WTC11 (cell line): ENCODE data around the gene FBXL4. TPM values are rescaled to one million over a fixed set of nuclear protein-coding genes. Genes with fewer than 3 reads are reported as not detected.

ENCODE experiments used
- ATAC-seq: fragments of 200-7000 bp; cut with Tn5 transposase; 2 replicates; pipeline ENCODE4 v1.10.0; 2021; ENCODE audit warnings: mild to moderate bottlenecking, moderate library complexity
- CTCF ChIA-PET: fragments of 300-600 bp; sonication (Branson Sonifier 250); formaldehyde crosslinking; loops from one replicate; lab custom pipeline; 2021; ENCODE audit warnings: antibody characterized with exemption; lab: Charles Lee
- POLR2A ChIA-PET: fragments of 350-600 bp; sonication (Branson Sonifier 250); formaldehyde crosslinking; loops from one replicate; lab custom pipeline; 2021; ENCODE audit warnings: antibody characterized with exemption; lab: Charles Lee
- DNase-seq: peaks from one replicate; pipeline ENCODE4 v3.0.0; 2021; ENCODE audit warnings: low spot score
- H3K27ac Mint-ChIP-seq: 2 replicates; pipeline ENCODE4 v1.8.0; 2021; ENCODE audit warnings: mixed read lengths
- H3K27me3 Mint-ChIP-seq: 2 replicates; pipeline ENCODE4 v1.8.0; 2021; ENCODE audit warnings: low read depth, mild to moderate bottlenecking, moderate library complexity, mixed read lengths
- H3K36me3 Mint-ChIP-seq: 2 replicates; pipeline ENCODE4 v1.8.0; 2021; ENCODE audit warnings: mixed read lengths
- H3K4me1 Mint-ChIP-seq: 2 replicates; pipeline ENCODE4 v1.8.0; 2022; ENCODE audit warnings: mixed read lengths
- H3K4me3 Mint-ChIP-seq: 2 replicates; pipeline ENCODE4 v1.8.0; 2021; ENCODE audit warnings: mild to moderate bottlenecking, moderate library complexity, mixed read lengths
- H3K9me3 Mint-ChIP-seq: 2 replicates; pipeline ENCODE4 v1.8.0; 2021; ENCODE audit warnings: mixed read lengths
- ATF6 ChIP-seq: sonication (generic); formaldehyde crosslinking; IDR thresholded peaks from 2 replicates; pipeline ENCODE4 v1.8.1; 2023; ENCODE audit warnings: mild to moderate bottlenecking, missing genetic modification reagents
- CBFB ChIP-seq: sonication (generic); formaldehyde crosslinking; IDR thresholded peaks from 2 replicates; pipeline ENCODE4 v1.8.1; 2022; ENCODE audit warnings: mild to moderate bottlenecking, low read depth, missing genetic modification reagents
- CREB1 ChIP-seq: sonication (generic); formaldehyde crosslinking; IDR thresholded peaks from 2 replicates; pipeline ENCODE4 v1.8.0; 2023; ENCODE audit warnings: mild to moderate bottlenecking, missing genetic modification reagents
- CTCF ChIP-seq: fragments of 200-600 bp; IDR thresholded peaks from 2 replicates; pipeline ENCODE4 v1.8.0; 2022; ENCODE audit warnings: antibody characterized with exemption
- EMX1 ChIP-seq: fragments of 250-450 bp; sonication (Bioruptor Pico); IDR thresholded peaks from 2 replicates; pipeline ENCODE4 v1.8.0; 2021; ENCODE audit warnings: mild to moderate bottlenecking
- FOXP4 ChIP-seq: sonication (generic); formaldehyde crosslinking; IDR thresholded peaks from 2 replicates; pipeline ENCODE4 v1.8.0; 2022; ENCODE audit warnings: mild to moderate bottlenecking, missing genetic modification reagents
- GRHL2 ChIP-seq: fragments of 250-450 bp; sonication (Bioruptor Pico); IDR thresholded peaks from 2 replicates; pipeline ENCODE4 v1.8.0; 2022; ENCODE audit warnings: mild to moderate bottlenecking, moderate library complexity; ENCODE audit not compliant: insufficient replicate concordance, severe bottlenecking
- IRF2 ChIP-seq: sonication (generic); formaldehyde crosslinking; IDR thresholded peaks from 2 replicates; pipeline ENCODE4 v1.8.0; 2022; ENCODE audit warnings: low read depth, missing genetic modification reagents, borderline replicate concordance
- JUN ChIP-seq: sonication (generic); formaldehyde crosslinking; IDR thresholded peaks from 2 replicates; pipeline ENCODE4 v1.8.0; 2023; ENCODE audit warnings: mild to moderate bottlenecking, missing genetic modification reagents
- MYBL2 ChIP-seq: sonication (generic); formaldehyde crosslinking; IDR thresholded peaks from 2 replicates; pipeline ENCODE4 v1.8.1; 2023; ENCODE audit warnings: mild to moderate bottlenecking, moderate library complexity, missing genetic modification reagents
- NR1H2 ChIP-seq: sonication (generic); formaldehyde crosslinking; IDR thresholded peaks from 2 replicates; pipeline ENCODE4 v1.9.0; 2021; ENCODE audit warnings: mild to moderate bottlenecking, moderate library complexity, missing genetic modification reagents
- RORB ChIP-seq: fragments of 250-450 bp; sonication (Bioruptor Pico); IDR thresholded peaks from 2 replicates; pipeline ENCODE4 v1.9.0; 2021; ENCODE audit warnings: mild to moderate bottlenecking
- SMAD4 ChIP-seq: sonication (generic); formaldehyde crosslinking; IDR thresholded peaks from 2 replicates; pipeline ENCODE4 v1.8.0; 2022; ENCODE audit warnings: mild to moderate bottlenecking, missing genetic modification reagents
- TCF7 ChIP-seq: sonication (generic); formaldehyde crosslinking; IDR thresholded peaks from 2 replicates; pipeline ENCODE4 v1.8.0; 2022; ENCODE audit warnings: mild to moderate bottlenecking, low read depth, missing genetic modification reagents, moderate library complexity
- TP53 ChIP-seq: sonication (generic); formaldehyde crosslinking; IDR thresholded peaks from 2 replicates; pipeline ENCODE4 v1.8.1; 2023; ENCODE audit warnings: mild to moderate bottlenecking, missing genetic modification reagents
- ZNF281 ChIP-seq: sonication (generic); formaldehyde crosslinking; IDR thresholded peaks from 2 replicates; pipeline ENCODE4 v1.8.0; 2023; ENCODE audit warnings: mild to moderate bottlenecking, missing genetic modification reagents
- ZNF317 ChIP-seq: sonication (generic); formaldehyde crosslinking; IDR thresholded peaks from 2 replicates; pipeline ENCODE4 v1.8.1; 2023; ENCODE audit warnings: low read depth, mild to moderate bottlenecking, moderate library complexity, missing genetic modification reagents, borderline replicate concordance
- ZNF423 ChIP-seq: fragments of 250-450 bp; sonication (Bioruptor Pico); IDR thresholded peaks from 2 replicates; pipeline ENCODE4 v2.1.2; 2022; ENCODE audit warnings: mild to moderate bottlenecking, moderate library complexity
- ZSCAN18 ChIP-seq: fragments of 250-450 bp; sonication (Bioruptor Pico); IDR thresholded peaks from 2 replicates; pipeline ENCODE4 v2.1.2; 2022; ENCODE audit warnings: mild to moderate bottlenecking, moderate library complexity
- total RNA-seq: library from RNA; stranded (reverse); gene quantifications from 3 replicates; pipeline ENCODE4 v1.2.3, GENCODE V29; 2021
- TF ChIP-seq, protein P1 (sequence below): fragments of 250-450 bp; sonication (Bioruptor Pico); IDR thresholded peaks from 2 replicates; pipeline ENCODE4 v1.8.0; 2021; ENCODE audit warnings: mild to moderate bottlenecking
- TF ChIP-seq, protein P2 (sequence below): sonication (generic); formaldehyde crosslinking; IDR thresholded peaks from 2 replicates; pipeline ENCODE4 v1.8.1; 2023; ENCODE audit warnings: mild to moderate bottlenecking, missing genetic modification reagents, moderate library complexity
- TF ChIP-seq, protein P3 (sequence below): sonication (generic); formaldehyde crosslinking; IDR thresholded peaks from 2 replicates; pipeline ENCODE4 v1.8.1; 2023; ENCODE audit warnings: mild to moderate bottlenecking, missing genetic modification reagents, moderate library complexity

The FBXL4 gene
- total RNA-seq, 1 experiment from 2014 or later, result 10.3 TPM

GRCh38 chr6:98992535-98992934 is 44.8 kb upstream of the FBXL4 start:
- H3K4me3 Mint-ChIP-seq, result no peak overlapping the region
- ChIA-PET CTCF (no interaction called here), POLR2A (no interaction called here)
- H3K36me3 Mint-ChIP-seq, result no peaks in the 10 kb centered on the region
- no peaks in the 10 kb centered on the region for H3K9me3 Mint-ChIP-seq
- H3K4me1 Mint-ChIP-seq, result peaks cover 4% of the 10 kb centered on the region; the same call in 1 of the 2 replicates
- H3K27me3 Mint-ChIP-seq, result no peaks in the 10 kb centered on the region
- no peak for TF ChIP-seq ATF6 (CRISPR knock-in tag)
- TF ChIP-seq GRHL2 (CRISPR knock-in tag), result no peak
- no peak for TF ChIP-seq TCF7
- TF ChIP-seq CBFB (CRISPR knock-in tag), result no peak
- TF ChIP-seq ZNF317 (CRISPR knock-in tag), result no peak
- no peak for TF ChIP-seq ZSCAN18 (CRISPR knock-in tag)
- TF ChIP-seq RORB (CRISPR knock-in tag), result no peak
- TF ChIP-seq, protein P1, sequence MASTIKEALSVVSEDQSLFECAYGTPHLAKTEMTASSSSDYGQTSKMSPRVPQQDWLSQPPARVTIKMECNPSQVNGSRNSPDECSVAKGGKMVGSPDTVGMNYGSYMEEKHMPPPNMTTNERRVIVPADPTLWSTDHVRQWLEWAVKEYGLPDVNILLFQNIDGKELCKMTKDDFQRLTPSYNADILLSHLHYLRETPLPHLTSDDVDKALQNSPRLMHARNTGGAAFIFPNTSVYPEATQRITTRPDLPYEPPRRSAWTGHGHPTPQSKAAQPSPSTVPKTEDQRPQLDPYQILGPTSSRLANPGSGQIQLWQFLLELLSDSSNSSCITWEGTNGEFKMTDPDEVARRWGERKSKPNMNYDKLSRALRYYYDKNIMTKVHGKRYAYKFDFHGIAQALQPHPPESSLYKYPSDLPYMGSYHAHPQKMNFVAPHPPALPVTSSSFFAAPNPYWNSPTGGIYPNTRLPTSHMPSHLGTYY (CRISPR knock-in tag), result no peak
- no peak for TF ChIP-seq EMX1 (CRISPR knock-in tag)
- no peak for TF ChIP-seq ZNF423 (CRISPR knock-in tag)
- TF ChIP-seq SMAD4 (CRISPR knock-in tag), result no peak
- TF ChIP-seq CTCF, result no peak
- no peak for TF ChIP-seq TP53 (CRISPR knock-in tag)
- TF ChIP-seq NR1H2 (CRISPR knock-in tag), result no peak
- no peak for ATAC-seq
- DNase-seq, result no peak
- no peak overlapping the region for H3K27ac Mint-ChIP-seq

GRCh38 chr6:98986071-98986615 is 38.4 kb upstream of the FBXL4 start:
- Mint-ChIP-seq H3K4me1 (peaks cover 4% of the 10 kb centered on the region; the same call in 1 of the 2 replicates), H3K36me3 (no peaks in the 10 kb centered on the region), H3K27ac (no peak overlapping the region), H3K27me3 (no peaks in the 10 kb centered on the region), H3K9me3 (no peaks in the 10 kb centered on the region), H3K4me3 (no peak overlapping the region)
- POLR2A ChIA-PET, result no interaction called here
- CTCF ChIA-PET, result interaction anchor here (0.9 kb wide), 1 partner anchor 133 kb away, joined by 3 read pairs; no protein-coding TSS in a partner anchor
- no peak for ATAC-seq
- DNase-seq, result no peak
- TF ChIP-seq MYBL2 (CRISPR knock-in tag) (no peak), ZNF281 (no peak), SMAD4 (CRISPR knock-in tag) (no peak), FOXP4 (CRISPR knock-in tag) (no peak), JUN (CRISPR knock-in tag) (no peak), CREB1 (no peak), IRF2 (CRISPR knock-in tag) (no peak)
- TF ChIP-seq, protein P2, sequence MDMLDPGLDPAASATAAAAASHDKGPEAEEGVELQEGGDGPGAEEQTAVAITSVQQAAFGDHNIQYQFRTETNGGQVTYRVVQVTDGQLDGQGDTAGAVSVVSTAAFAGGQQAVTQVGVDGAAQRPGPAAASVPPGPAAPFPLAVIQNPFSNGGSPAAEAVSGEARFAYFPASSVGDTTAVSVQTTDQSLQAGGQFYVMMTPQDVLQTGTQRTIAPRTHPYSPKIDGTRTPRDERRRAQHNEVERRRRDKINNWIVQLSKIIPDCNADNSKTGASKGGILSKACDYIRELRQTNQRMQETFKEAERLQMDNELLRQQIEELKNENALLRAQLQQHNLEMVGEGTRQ (CRISPR knock-in tag), result no peak
- TF ChIP-seq, protein P3, sequence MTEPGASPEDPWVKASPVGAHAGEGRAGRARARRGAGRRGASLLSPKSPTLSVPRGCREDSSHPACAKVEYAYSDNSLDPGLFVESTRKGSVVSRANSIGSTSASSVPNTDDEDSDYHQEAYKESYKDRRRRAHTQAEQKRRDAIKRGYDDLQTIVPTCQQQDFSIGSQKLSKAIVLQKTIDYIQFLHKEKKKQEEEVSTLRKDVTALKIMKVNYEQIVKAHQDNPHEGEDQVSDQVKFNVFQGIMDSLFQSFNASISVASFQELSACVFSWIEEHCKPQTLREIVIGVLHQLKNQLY, result no peak
